Brain microvascular endothelial cell (primary cell): Measurements from ENCODE around the gene MTARC1.

Experiments used
- DNase-seq: peaks from one replicate; pipeline ENCODE4 v3.0.0-alpha.2; 2020
- H3K27ac ChIP-seq: fragments of 250-450 bp; sonication (Bioruptor Pico); 2 replicates; pipeline ENCODE4 v1.5.1; 2020; ENCODE audit warnings: mild to moderate bottlenecking, moderate library complexity
- H3K27me3 ChIP-seq: fragments of 250-450 bp; sonication (Bioruptor Pico); replicated peaks from 2 replicates; pipeline ENCODE4 v1.5.1; 2020; ENCODE audit warnings: mild to moderate bottlenecking
- H3K36me3 ChIP-seq: fragments of 250-450 bp; sonication (Bioruptor Pico); replicated peaks from 2 replicates; pipeline ENCODE4 v1.5.1; 2020; ENCODE audit warnings: mild to moderate bottlenecking
- H3K4me3 ChIP-seq: 2 replicates; pipeline ENCODE4 v1.5.1; 2011; ENCODE audit warnings: low read depth, mild to moderate bottlenecking, control low read depth, low read length, moderate library complexity
- in situ Hi-C: cut with HindIII; loops from 2 replicates; pipeline ENCODE4 v1.10.0; 2017; ENCODE audit warnings: low sequenced_read_pairs, low pct_ligation_motif_present
- TF ChIP-seq, protein P1 (sequence below): IDR thresholded peaks from 2 replicates; pipeline ENCODE4 v1.5.1; 2011; ENCODE audit warnings: low read depth, mild to moderate bottlenecking, moderate library complexity, low read length, control low read depth, inconsistent platforms; ENCODE audit errors: missing control alignments

MTARC1 gene

GRCh38 chr1:220754212-220754917, 32.3 kb upstream of the MTARC1 start:
- Histone ChIP-seq H3K27me3 (no peaks in the 10 kb centered on the region), H3K27ac (no peak overlapping the region), H3K4me3 (no peak overlapping the region), H3K36me3 (no peaks in the 10 kb centered on the region)
- no peak for DNase-seq
- in situ Hi-C loops, result no loop called here
- TF ChIP-seq, protein P1, sequence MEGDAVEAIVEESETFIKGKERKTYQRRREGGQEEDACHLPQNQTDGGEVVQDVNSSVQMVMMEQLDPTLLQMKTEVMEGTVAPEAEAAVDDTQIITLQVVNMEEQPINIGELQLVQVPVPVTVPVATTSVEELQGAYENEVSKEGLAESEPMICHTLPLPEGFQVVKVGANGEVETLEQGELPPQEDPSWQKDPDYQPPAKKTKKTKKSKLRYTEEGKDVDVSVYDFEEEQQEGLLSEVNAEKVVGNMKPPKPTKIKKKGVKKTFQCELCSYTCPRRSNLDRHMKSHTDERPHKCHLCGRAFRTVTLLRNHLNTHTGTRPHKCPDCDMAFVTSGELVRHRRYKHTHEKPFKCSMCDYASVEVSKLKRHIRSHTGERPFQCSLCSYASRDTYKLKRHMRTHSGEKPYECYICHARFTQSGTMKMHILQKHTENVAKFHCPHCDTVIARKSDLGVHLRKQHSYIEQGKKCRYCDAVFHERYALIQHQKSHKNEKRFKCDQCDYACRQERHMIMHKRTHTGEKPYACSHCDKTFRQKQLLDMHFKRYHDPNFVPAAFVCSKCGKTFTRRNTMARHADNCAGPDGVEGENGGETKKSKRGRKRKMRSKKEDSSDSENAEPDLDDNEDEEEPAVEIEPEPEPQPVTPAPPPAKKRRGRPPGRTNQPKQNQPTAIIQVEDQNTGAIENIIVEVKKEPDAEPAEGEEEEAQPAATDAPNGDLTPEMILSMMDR, result no peak

- no peak overlapping the region for H3K4me3 ChIP-seq
- TF ChIP-seq, protein P1, result no peak
- in situ Hi-C loops, result no loop called here
Observed at GRCh38 chr1:220754918-220755295, 31.8 kb upstream of the MTARC1 start.

DNA sequence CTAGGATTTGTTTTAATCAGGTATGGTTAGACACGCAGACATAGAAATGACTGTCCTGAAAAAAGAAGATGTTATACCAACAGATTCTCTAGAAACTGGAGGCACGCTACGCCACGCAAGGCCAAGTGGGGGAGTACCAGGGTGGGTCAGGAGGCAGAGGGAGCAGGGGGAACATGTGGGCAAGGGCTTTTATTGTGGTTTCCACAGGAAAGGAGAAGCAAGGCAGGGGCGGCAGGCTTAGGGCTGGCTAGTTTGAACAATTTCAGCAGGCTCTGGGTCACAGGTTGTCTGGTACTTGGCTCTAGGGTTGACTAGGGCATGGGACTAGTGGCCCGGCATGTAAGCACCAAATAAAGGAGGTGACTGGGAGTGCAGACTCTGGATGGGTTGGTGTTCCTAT, 31.4 kb upstream of the MTARC1 start:
- no peak overlapping the region for H3K4me3 ChIP-seq
- no peaks in the 10 kb centered on the region for H3K36me3 ChIP-seq
- no peaks in the 10 kb centered on the region for H3K27me3 ChIP-seq
- TF ChIP-seq, protein P1, result no peak
- in situ Hi-C loops, result no loop called here
- no peak for DNase-seq
- H3K27ac ChIP-seq, result no peak overlapping the region

More at GRCh38 chr1:220754918-220755295, 31.8 kb upstream of the MTARC1 start:
- H3K36me3 ChIP-seq, result no peaks in the 10 kb centered on the region
- H3K27me3 ChIP-seq, result no peaks in the 10 kb centered on the region
- no peak for DNase-seq
- H3K27ac ChIP-seq, result no peak overlapping the region

DNA sequence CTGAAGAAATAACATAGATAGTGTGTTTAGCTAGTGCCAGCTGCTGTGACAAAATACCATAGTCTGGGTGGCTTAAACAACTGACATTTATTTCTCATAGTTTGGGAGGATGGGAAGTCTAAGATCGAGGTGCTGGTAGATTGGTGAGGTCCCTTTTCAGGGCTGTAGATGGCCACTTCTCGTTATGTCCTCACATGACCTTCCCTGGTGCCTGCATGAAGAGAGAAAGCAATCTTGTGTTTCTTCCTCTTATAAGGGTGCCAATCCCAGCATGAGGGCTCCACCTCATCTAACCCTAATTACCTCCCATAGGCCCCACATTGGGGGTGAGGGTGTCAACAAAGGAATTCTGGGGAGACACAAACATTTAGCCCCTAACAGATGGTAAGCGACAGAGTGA, 29.3 kb upstream of the MTARC1 start:
- Histone ChIP-seq H3K27me3 (no peaks in the 10 kb centered on the region), H3K36me3 (no peaks in the 10 kb centered on the region), H3K27ac (no peak overlapping the region), H3K4me3 (no peak overlapping the region)
- in situ Hi-C loops, result no loop called here
- no peak for DNase-seq
- TF ChIP-seq, protein P1, result no peak

DNA sequence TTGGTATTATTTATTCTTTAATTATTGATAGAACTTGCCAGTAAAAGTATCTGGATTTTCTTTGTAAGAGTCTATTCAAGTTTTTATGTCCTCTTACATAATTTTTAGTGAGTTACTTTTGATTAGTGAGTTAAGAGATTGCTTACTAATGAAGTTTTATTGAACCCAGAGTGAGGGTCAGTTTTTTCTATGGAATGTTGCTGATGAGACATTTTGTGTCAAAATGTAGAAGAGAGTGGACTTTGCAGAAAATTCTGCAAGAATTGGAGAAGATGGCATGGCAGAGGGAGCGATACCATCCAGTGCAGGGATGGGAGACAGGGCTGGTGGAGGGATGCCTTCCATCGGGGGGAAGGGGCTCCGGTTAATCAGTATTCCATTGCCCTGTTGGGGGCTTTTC, 27.6 kb upstream of the MTARC1 start:
- TF ChIP-seq, protein P1, result no peak
- DNase-seq, result no peak
- no peak overlapping the region for H3K27ac ChIP-seq
- in situ Hi-C loops, result no loop called here
- H3K4me3 ChIP-seq, result no peak overlapping the region
- H3K36me3 ChIP-seq, result no peaks in the 10 kb centered on the region
- H3K27me3 ChIP-seq, result no peaks in the 10 kb centered on the region
